Lower leg skin (tissue), 4 donors: Measurements from ENCODE around the gene NRL. TPM values are rescaled to one million over a fixed set of nuclear protein-coding genes. Genes with fewer than 3 reads are reported as not detected.

Experiments used
- DNase-seq, 2 donors: peaks; one replicate each; pipeline ENCODE4 v3.0.0-alpha.2; 2019; ENCODE audit warnings: low spot score in 2 of 2
- H3K4me3 ChIP-seq: fragments of 200-600 bp; sonication (generic); 2 replicates; pipeline ENCODE4 v1.5.1; 2017; ENCODE audit warnings: mild to moderate bottlenecking, low read depth; ENCODE audit not compliant: poor library complexity, severe bottlenecking
- CTCF ChIP-seq, 3 donors: fragments of 450-650 bp; IDR thresholded peaks; one replicate each; pipeline ENCODE4 v1.5.1; 2016; ENCODE audit warnings: antibody characterized with exemption in 3 of 3, mild to moderate bottlenecking in 3 of 3, moderate library complexity in 2 of 3
- POLR2A ChIP-seq, 2 donors: fragments of 450-650 bp; IDR thresholded peaks; one replicate each; pipeline ENCODE4 v1.6.1; 2016 to 2017; ENCODE audit warnings: antibody characterized with exemption in 2 of 2, mild to moderate bottlenecking in 1 of 2, moderate library complexity in 1 of 2
- WGBS, 2 donors: methylation state at CpG; one replicate each; pipeline ENCODE4 v1.1.5; 2018; 5-methylcytosine and 5-hydroxymethylcytosine counted together
- intact Hi-C: fragments of 100-400 bp; cut with DNase I; formaldehyde crosslinking; loops from one replicate; pipeline ENCODE4 v1.15.0; 2023; ENCODE audit warnings: low total_unique reads
- total RNA-seq, 4 donors: library from RNA; depleted of rRNA; stranded (reverse); fragments of >200 nt; gene quantifications; one replicate each; pipeline ENCODE4 v1.1.0, GENCODE V29; 2016

Gene NRL
- total RNA-seq, 4 donors from 2014 or later, result 0.52 to 2.4 (median 2.2) TPM; not detected in 1

DNA sequence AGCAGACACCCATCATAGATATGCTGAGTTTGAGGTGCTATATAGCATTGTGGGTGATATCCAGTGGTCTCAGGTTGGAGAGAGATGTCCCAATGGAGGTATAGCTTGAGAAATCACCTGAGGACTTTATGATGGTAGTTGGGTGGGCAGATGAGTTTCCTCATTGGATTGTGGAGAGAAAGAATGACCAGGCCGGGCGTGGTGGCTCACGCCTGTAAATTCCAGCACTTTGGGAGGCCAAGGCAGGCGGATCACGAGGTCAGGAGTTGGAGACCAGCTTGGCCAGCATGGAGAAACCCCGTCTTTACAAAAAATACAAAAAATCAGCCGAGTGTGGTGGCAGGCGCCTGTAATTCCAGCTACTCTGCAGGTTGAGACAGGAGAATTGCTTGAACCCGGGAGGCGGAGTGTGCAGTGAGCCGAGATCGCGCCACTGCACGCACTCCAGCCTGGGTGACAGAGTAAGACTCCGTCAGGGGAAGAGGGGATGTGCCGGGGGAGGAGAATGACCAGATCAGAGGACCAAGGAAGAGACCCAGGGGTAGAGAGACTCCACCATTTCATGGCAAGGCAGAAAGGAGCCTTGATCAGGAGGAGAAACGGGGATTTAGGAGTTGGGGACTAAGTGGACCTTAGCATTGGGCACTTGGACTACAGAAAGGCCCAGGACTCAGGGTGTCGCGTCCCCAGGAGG lies 21.4 kb downstream of the NRL start:
- no peak overlapping the region for H3K4me3 ChIP-seq
- 59 to 60% methylated on average over 19 of the region's 19 CpGs for WGBS, 2 donors
- no peak for TF ChIP-seq POLR2A (IDR thresholded peaks at IDR 0.05)
- no peak for TF ChIP-seq CTCF (IDR thresholded peaks at IDR 0.05)
- DNase-seq, result no peak
- intact Hi-C loops, result loop anchor here (10.0 kb wide), 1 partner anchor 79 kb away; no protein-coding TSS in a partner anchor

DNA sequence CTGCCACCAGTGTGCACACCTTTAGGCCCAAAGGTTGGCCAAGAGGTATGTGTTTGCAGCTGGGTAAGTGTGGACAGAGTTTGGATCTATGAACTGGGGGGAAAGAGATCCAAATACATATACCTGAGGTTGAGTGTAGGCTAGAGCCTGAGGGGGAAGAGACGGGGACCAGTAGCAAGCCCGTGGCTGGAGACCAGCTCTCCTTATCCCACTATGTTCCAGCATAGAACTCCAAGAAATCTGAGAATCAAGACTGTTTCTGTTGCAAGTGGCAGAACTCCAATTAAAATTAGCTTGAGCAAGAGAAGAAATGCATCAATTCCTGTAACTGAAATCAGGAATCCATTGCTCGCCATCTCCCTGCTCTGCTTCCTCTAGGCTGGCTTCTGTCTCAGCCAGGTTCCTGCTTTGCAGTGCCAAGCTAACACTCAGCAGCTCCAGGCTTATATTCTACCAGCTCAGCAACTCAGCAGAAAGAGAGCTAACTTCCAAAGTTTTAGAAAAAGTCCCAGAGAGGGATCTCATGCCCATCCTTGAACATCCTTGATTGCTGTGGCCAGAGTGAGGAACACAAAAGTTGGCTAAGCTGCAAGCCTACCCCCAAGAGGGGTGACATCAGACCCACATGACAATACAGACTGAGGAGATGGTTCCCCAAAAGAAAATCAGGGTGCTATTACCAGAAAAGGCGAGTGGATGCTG lies 22.1 kb downstream of the NRL start:
- no peak overlapping the region for H3K4me3 ChIP-seq
- intact Hi-C loops, result loop anchor here (10.0 kb wide), 1 partner anchor 78 kb away; no protein-coding TSS in a partner anchor
- DNase-seq, result no peak
- TF ChIP-seq POLR2A (IDR thresholded peaks at IDR 0.05) (no peak), CTCF (IDR thresholded peaks at IDR 0.05) (no peak)
- WGBS, 2 donors, result 70 to 81% methylated on average over 4 of the region's 4 CpGs

DNA sequence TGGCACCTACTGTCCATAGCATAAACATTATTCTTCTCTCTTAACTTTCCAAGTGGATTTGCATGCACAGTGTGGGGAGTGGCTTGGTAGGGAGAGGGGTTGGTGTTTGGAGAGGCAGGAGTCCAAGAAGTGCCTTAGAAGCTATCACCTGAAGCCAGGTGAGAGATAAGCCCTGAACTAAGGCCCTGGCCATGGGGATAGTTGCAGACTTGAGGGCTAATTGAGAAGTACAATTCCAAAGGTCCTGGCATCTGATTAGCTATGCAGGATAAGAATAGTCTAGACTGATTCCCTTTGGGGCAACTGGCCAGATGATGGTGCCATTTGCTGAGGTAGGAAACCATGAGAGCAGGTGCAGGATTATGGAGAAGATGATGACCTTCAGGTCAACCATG lies 22.6 kb downstream of the NRL start:
- no peak overlapping the region for H3K4me3 ChIP-seq
- TF ChIP-seq CTCF (IDR thresholded peaks at IDR 0.05) (no peak), POLR2A (IDR thresholded peaks at IDR 0.05) (no peak)
- intact Hi-C loops, result loop anchor here (10.0 kb wide), 1 partner anchor 77 kb away; no protein-coding TSS in a partner anchor
- DNase-seq, result no peak

- DNase-seq, result no peak
- intact Hi-C loops, result loop anchor here (10.0 kb wide), 1 partner anchor 75 kb away; no protein-coding TSS in a partner anchor
- TF ChIP-seq POLR2A (IDR thresholded peaks at IDR 0.05) (no peak), CTCF (IDR thresholded peaks at IDR 0.05) (no peak)
- no peak overlapping the region for H3K4me3 ChIP-seq
- 84 to 90% methylated on average over 6 of the region's 6 CpGs for WGBS, 2 donors
These were observed 24.9 kb downstream of the NRL start for GRCh38 chr14:24089890-24090289.

- no peak overlapping the region for H3K4me3 ChIP-seq
- WGBS, 2 donors, result 75 to 90% methylated on average over 2 of the region's 2 CpGs
- TF ChIP-seq CTCF (IDR thresholded peaks at IDR 0.05) (no peak), POLR2A (IDR thresholded peaks at IDR 0.05) (no peak)
- intact Hi-C loops, result no loop called here
- DNase-seq, result no peak
These were observed 26.7 kb downstream of the NRL start for GRCh38 chr14:24088095-24088494.
